Measurements from ENCODE around the gene MARK2. TPM values are rescaled to one million over a fixed set of nuclear protein-coding genes. Genes with fewer than 3 reads are reported as not detected.

Gene MARK2
- total and polyA plus RNA-seq, 2 of the 8 experiments (the other 6 are each of a cell fraction or from before 2014, with no cell fraction given): 19.3 to 58.5 TPM

DNA sequence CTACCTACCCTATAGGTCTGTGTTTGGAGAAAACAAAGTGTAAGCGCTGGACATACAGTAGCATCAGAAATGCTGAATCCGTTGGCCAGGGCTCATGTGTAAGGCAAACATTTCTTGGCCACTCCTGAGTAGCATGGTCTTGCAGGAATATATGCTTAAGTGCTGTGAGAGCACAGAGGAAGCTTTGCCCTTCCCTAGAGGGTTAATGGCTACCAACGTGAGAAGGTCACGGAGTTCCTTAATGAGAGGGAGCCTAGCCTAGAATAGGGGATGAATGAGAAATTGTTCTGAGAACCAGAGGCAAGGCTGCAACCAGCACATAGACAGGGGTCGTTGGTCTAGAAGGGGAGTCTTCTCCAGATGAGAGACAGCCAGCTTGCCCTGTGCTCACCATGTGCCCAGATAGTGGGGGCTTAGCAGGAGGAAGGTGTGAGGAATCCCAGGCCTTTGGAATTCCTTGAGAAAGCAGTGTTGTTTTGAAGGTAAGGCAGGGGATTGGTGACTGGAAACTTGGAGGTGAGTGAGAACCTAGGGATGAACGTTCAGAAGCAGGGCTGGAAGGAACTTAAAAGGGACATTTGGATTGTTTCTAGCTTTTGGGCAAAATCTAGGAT, 48.6 kb downstream of the MARK2 start (continued):
- TF ChIP-seq, protein P1, sequence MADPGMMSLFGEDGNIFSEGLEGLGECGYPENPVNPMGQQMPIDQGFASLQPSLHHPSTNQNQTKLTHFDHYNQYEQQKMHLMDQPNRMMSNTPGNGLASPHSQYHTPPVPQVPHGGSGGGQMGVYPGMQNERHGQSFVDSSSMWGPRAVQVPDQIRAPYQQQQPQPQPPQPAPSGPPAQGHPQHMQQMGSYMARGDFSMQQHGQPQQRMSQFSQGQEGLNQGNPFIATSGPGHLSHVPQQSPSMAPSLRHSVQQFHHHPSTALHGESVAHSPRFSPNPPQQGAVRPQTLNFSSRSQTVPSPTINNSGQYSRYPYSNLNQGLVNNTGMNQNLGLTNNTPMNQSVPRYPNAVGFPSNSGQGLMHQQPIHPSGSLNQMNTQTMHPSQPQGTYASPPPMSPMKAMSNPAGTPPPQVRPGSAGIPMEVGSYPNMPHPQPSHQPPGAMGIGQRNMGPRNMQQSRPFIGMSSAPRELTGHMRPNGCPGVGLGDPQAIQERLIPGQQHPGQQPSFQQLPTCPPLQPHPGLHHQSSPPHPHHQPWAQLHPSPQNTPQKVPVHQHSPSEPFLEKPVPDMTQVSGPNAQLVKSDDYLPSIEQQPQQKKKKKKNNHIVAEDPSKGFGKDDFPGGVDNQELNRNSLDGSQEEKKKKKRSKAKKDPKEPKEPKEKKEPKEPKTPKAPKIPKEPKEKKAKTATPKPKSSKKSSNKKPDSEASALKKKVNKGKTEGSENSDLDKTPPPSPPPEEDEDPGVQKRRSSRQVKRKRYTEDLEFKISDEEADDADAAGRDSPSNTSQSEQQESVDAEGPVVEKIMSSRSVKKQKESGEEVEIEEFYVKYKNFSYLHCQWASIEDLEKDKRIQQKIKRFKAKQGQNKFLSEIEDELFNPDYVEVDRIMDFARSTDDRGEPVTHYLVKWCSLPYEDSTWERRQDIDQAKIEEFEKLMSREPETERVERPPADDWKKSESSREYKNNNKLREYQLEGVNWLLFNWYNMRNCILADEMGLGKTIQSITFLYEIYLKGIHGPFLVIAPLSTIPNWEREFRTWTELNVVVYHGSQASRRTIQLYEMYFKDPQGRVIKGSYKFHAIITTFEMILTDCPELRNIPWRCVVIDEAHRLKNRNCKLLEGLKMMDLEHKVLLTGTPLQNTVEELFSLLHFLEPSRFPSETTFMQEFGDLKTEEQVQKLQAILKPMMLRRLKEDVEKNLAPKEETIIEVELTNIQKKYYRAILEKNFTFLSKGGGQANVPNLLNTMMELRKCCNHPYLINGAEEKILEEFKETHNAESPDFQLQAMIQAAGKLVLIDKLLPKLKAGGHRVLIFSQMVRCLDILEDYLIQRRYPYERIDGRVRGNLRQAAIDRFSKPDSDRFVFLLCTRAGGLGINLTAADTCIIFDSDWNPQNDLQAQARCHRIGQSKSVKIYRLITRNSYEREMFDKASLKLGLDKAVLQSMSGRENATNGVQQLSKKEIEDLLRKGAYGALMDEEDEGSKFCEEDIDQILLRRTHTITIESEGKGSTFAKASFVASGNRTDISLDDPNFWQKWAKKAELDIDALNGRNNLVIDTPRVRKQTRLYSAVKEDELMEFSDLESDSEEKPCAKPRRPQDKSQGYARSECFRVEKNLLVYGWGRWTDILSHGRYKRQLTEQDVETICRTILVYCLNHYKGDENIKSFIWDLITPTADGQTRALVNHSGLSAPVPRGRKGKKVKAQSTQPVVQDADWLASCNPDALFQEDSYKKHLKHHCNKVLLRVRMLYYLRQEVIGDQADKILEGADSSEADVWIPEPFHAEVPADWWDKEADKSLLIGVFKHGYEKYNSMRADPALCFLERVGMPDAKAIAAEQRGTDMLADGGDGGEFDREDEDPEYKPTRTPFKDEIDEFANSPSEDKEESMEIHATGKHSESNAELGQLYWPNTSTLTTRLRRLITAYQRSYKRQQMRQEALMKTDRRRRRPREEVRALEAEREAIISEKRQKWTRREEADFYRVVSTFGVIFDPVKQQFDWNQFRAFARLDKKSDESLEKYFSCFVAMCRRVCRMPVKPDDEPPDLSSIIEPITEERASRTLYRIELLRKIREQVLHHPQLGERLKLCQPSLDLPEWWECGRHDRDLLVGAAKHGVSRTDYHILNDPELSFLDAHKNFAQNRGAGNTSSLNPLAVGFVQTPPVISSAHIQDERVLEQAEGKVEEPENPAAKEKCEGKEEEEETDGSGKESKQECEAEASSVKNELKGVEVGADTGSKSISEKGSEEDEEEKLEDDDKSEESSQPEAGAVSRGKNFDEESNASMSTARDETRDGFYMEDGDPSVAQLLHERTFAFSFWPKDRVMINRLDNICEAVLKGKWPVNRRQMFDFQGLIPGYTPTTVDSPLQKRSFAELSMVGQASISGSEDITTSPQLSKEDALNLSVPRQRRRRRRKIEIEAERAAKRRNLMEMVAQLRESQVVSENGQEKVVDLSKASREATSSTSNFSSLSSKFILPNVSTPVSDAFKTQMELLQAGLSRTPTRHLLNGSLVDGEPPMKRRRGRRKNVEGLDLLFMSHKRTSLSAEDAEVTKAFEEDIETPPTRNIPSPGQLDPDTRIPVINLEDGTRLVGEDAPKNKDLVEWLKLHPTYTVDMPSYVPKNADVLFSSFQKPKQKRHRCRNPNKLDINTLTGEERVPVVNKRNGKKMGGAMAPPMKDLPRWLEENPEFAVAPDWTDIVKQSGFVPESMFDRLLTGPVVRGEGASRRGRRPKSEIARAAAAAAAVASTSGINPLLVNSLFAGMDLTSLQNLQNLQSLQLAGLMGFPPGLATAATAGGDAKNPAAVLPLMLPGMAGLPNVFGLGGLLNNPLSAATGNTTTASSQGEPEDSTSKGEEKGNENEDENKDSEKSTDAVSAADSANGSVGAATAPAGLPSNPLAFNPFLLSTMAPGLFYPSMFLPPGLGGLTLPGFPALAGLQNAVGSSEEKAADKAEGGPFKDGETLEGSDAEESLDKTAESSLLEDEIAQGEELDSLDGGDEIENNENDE (IDR thresholded peaks at IDR 0.05; ENCODE audit: insufficient replicate concordance, low read length): no peak
- no peak for TF ChIP-seq SIRT6 (IDR thresholded peaks at IDR 0.05; ENCODE audit: low read length)
- TF ChIP-seq RFX5 (IDR thresholded peaks at IDR 0.05; ENCODE audit: borderline replicate concordance, low read depth, low read length): no peak
- no peak for TF ChIP-seq CHD1 (IDR thresholded peaks at IDR 0.05; ENCODE audit: low read depth, low read length)
- TF ChIP-seq YY1 (IDR thresholded peaks at IDR 0.05; ENCODE audit: low read depth, low read length): no peak
